AG04450 (cell line): ENCODE results near the gene OSBPL10. TPM values are rescaled to one million over a fixed set of nuclear protein-coding genes. Genes with fewer than 3 reads are reported as not detected.
A peak's percentile ranks its signal among the peaks of the same experiment; 100 is the strongest.

Source experiments
- CTCF ChIA-PET: fragments of 300-600, 350-600 bp; formaldehyde crosslinking; extraction: SDS; loops from one replicate; lab custom pipeline; 2022; ENCODE audit warnings: antibody characterized with exemption, inconsistent platforms; lab: Charles Lee
- POLR2A ChIA-PET: fragments of 350-600 bp; formaldehyde crosslinking; extraction: SDS; loops from one replicate; lab custom pipeline; 2021; ENCODE audit warnings: antibody characterized with exemption, inconsistent platforms; lab: Yijun Ruan, JAX
- DNase-seq: peaks from one replicate; pipeline ENCODE4 v3.0.0-alpha.2; 2011; ENCODE audit warnings: low read depth, low spot score
- H3K27ac ChIP-seq: one replicate; pipeline ENCODE4 v1.5.1; 2012; ENCODE audit warnings: low read depth, low read length, control low read depth
- H3K27me3 ChIP-seq: one replicate; pipeline ENCODE4 v1.6.0; 2012; ENCODE audit warnings: low read length; ENCODE audit not compliant: control insufficient read depth, insufficient read depth
- H3K4me3 ChIP-seq: 2 replicates; pipeline ENCODE4 v1.5.1; 2011; ENCODE audit warnings: mild to moderate bottlenecking, low read depth, low read length, control low read depth
- H3K9me3 ChIP-seq: 2 replicates; pipeline ENCODE4 v1.5.1; 2012; ENCODE audit warnings: low read length; ENCODE audit not compliant: control insufficient read depth, insufficient read depth
- CTCF ChIP-seq: IDR thresholded peaks from 2 replicates; pipeline ENCODE4 v1.5.1; 2011; ENCODE audit warnings: low read depth, low read length, control low read depth, inconsistent platforms
- polyA plus RNA-seq: library from polyadenylated mRNA; depleted of rRNA; stranded (reverse); fragments of >200 nt; gene quantifications from 2 replicates; pipeline ENCODE4 v1.2.3, GENCODE V29; 2011

Gene OSBPL10
- polyA plus RNA-seq, 1 experiment, result 13.2 TPM

- no peak overlapping the region for H3K27ac ChIP-seq
- no peaks in the 10 kb centered on the region for H3K9me3 ChIP-seq
- no peak for TF ChIP-seq CTCF
- DNase-seq, result no peak
- CTCF ChIA-PET, result interaction anchor here (0.6 to 0.8 kb wide), 2 partner anchors 47 to 894 kb away, joined by 3 to 5 read pairs; no protein-coding TSS in a partner anchor
- H3K4me3 ChIP-seq, result no peak overlapping the region
- H3K27me3 ChIP-seq, result no peaks in the 10 kb centered on the region
- POLR2A ChIA-PET, result no interaction called here
These were observed 100.5 kb downstream of the OSBPL10 start for GRCh38 chr3:31880482-31881078.

DNA sequence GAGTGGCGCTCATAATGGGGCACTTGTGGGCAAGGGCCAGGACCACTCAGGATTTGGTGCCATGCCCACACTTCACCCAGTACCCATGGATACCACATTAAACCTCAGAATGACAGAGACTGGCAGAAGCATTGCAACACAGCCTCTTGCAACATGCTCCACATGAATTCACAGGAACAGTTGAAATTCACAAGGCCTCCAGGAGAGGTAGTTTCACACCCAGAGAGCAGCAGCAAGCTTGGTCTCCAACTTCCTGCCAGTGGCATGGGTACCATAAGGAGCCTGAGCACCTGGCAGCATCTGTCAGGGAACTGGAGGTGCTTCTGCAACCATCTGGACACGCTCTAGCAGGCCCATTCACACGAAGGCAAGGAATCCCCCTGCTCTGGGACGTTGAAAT lies 101.0 kb downstream of the OSBPL10 start:
- TF ChIP-seq CTCF, result no peak
- ChIA-PET CTCF (interaction anchor here (0.6 to 0.8 kb wide), 2 partner anchors 47 to 894 kb away, joined by 3 to 5 read pairs; no protein-coding TSS in a partner anchor), POLR2A (no interaction called here)
- Histone ChIP-seq H3K27me3 (no peaks in the 10 kb centered on the region), H3K27ac (no peak overlapping the region), H3K9me3 (no peaks in the 10 kb centered on the region), H3K4me3 (no peak overlapping the region)
- no peak for DNase-seq

GRCh38 chr3:31879365-31879764 lies 101.7 kb downstream of the OSBPL10 start:
- POLR2A ChIA-PET, result no interaction called here
- DNase-seq, result no peak
- no peak overlapping the region for H3K4me3 ChIP-seq
- no peaks in the 10 kb centered on the region for H3K9me3 ChIP-seq
- H3K27ac ChIP-seq, result no peak overlapping the region
- H3K27me3 ChIP-seq, result no peaks in the 10 kb centered on the region
- CTCF ChIA-PET, result interaction anchor here (0.6 to 0.8 kb wide), 2 partner anchors 48 to 151 kb away, joined by 3 to 4 read pairs; no protein-coding TSS in a partner anchor
- TF ChIP-seq CTCF, result no peak

DNA sequence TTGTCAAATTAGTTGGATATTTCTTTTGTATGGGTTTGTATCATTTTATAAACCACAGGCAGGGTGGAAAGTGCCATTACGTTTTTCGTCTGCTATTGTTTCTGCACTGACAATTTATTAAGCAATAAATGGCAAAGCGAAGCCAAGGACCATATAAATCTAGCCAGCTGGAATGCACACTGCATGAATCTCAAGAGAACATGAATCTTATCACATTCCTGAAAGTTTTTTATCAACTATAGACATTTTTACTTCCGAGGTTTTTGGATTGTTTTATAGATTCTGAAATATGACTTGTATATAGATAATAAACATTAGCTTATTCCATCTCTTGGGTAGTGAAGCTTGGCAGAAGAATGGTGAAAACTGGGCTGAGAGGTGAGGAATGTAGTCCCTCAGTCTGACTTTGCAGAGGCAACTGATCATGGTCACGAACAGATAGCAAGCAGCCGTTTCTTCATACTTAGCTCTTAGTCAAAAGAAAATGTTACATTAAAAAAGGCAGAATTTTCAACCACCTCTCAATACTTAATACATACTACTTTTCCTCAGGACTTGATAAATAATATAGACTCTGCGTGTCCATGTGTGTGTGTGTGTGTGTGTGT lies 102.7 kb downstream of the OSBPL10 start:
- Histone ChIP-seq H3K9me3 (no peaks in the 10 kb centered on the region), H3K27ac (no peak overlapping the region), H3K4me3 (no peak overlapping the region), H3K27me3 (no peaks in the 10 kb centered on the region)
- CTCF ChIA-PET, result no interaction called here
- TF ChIP-seq CTCF, result no peak
- DNase-seq, result no peak
- POLR2A ChIA-PET, result no interaction called here

- Histone ChIP-seq H3K9me3 (no peaks in the 10 kb centered on the region), H3K4me3 (no peak overlapping the region), H3K27me3 (no peaks in the 10 kb centered on the region), H3K27ac (peak overlapping the region; percentile 41)
- DNase-seq, result peak; percentile 15
- CTCF ChIA-PET, result no interaction called here
- POLR2A ChIA-PET, result interaction anchor here (0.5 kb wide), 1 partner anchor 18 kb away, joined by 5 read pairs; no protein-coding TSS in a partner anchor
- no peak for TF ChIP-seq CTCF
These were observed 104.7 kb downstream of the OSBPL10 start for GRCh38 chr3:31876331-31876730.
